Panc1 (cell line): ENCODE data around the gene MACROD2. TPM values are rescaled to one million over a fixed set of nuclear protein-coding genes. Genes with fewer than 3 reads are reported as not detected.

Experiments
- ATAC-seq: fragments of 200-7000 bp; cut with Tn5 transposase; 2 replicates; pipeline ENCODE4 v1.9.1; 2020; ENCODE audit warnings: mild to moderate bottlenecking, moderate library complexity
- BruUV-seq: library from RNA; stranded (reverse); fragments of 400-500 nt; replicated peaks from 2 replicates; lab custom pipeline; 2021; lab: Mats Ljungman, UMichigan
- CTCF ChIA-PET: fragments of 300-600 bp; sonication (Branson Sonifier 250); formaldehyde crosslinking; loops from one replicate; lab custom pipeline; 2022; ENCODE audit warnings: antibody characterized with exemption; lab: Charles Lee
- POLR2A ChIA-PET: fragments of 300-600 bp; sonication (Branson Sonifier 250); formaldehyde crosslinking; loops from one replicate; lab custom pipeline; 2022; ENCODE audit warnings: antibody characterized with exemption; lab: Charles Lee
- DNase-seq: peaks from one replicate; pipeline ENCODE4 v3.0.0-alpha.2; 2010; ENCODE audit warnings: low read depth, low spot score
- H3K27ac ChIP-seq: 2 replicates; pipeline ENCODE4 v1.5.1; 2011; ENCODE audit warnings: mild to moderate bottlenecking, low read length, inconsistent platforms
- H3K27me3 ChIP-seq: fragments of 200-500 bp; sonication (Bioruptor generic); 2 replicates; pipeline ENCODE4 v1.6.0; 2014; ENCODE audit warnings: low read length, inconsistent platforms; ENCODE audit not compliant: control insufficient read depth, insufficient read depth
- H3K36me3 ChIP-seq: fragments of 200-500 bp; sonication (Bioruptor generic); 2 replicates; pipeline ENCODE4 v1.5.1; 2014; ENCODE audit warnings: inconsistent platforms, mild to moderate bottlenecking, low read length, moderate library complexity; ENCODE audit not compliant: control insufficient read depth, insufficient read depth
- H3K4me1 ChIP-seq: 2 replicates; pipeline ENCODE4 v1.5.1; 2011; ENCODE audit warnings: inconsistent platforms, mild to moderate bottlenecking, low read length, moderate library complexity; ENCODE audit not compliant: control insufficient read depth, insufficient read depth
- H3K4me3 ChIP-seq, 2 experiments: 2 replicates each; pipeline ENCODE4 v1.5.1; 2011 to 2012; ENCODE audit warnings: low read depth in 2 of 2, low read length in 2 of 2, mild to moderate bottlenecking in 2 of 2, inconsistent platforms in 1 of 2, moderate library complexity in 1 of 2
- H3K9me3 ChIP-seq: fragments of 200-500 bp; sonication (Bioruptor generic); 2 replicates; pipeline ENCODE4 v1.5.1; 2014; ENCODE audit warnings: low read depth, mild to moderate bottlenecking, inconsistent platforms, low read length, moderate library complexity; ENCODE audit not compliant: control insufficient read depth, insufficient read depth
- POLR2AphosphoS5 ChIP-seq: IDR thresholded peaks from 2 replicates; pipeline ENCODE4 v1.6.1; 2012; ENCODE audit warnings: mild to moderate bottlenecking, low read depth, low read length, moderate library complexity
- SIN3A ChIP-seq: IDR thresholded peaks from 2 replicates; pipeline ENCODE4 v1.6.1; 2012; ENCODE audit warnings: low read depth, mild to moderate bottlenecking, low read length, moderate library complexity, borderline replicate concordance; ENCODE audit not compliant: insufficient read depth
- TCF7L2 ChIP-seq: IDR thresholded peaks from 2 replicates; pipeline ENCODE4 v1.6.1; 2011; ENCODE audit warnings: mild to moderate bottlenecking, low read depth, low read length, inconsistent platforms
- in situ Hi-C: cut with HindIII; loops from 2 replicates; pipeline ENCODE4 v1.10.0; 2016; ENCODE audit warnings: low sequenced_read_pairs, low pct_unique_long_range_greater_than_20kb
- intact Hi-C: fragments of 100-400 bp; cut with micrococcal nuclease; formaldehyde crosslinking; loops from one replicate; pipeline ENCODE4 v1.10.0; 2022; ENCODE audit not compliant: unreplicated experiment
- total RNA-seq: library from RNA; stranded (reverse); gene quantifications from one replicate; pipeline ENCODE4 v1.2.1, GENCODE V29; 2021; ENCODE audit not compliant: unreplicated experiment
- TF ChIP-seq, protein P1 (sequence below): fragments of 450-650 bp; IDR thresholded peaks from 2 replicates; pipeline ENCODE4 v1.5.1; 2017; ENCODE audit warnings: mild to moderate bottlenecking
- TF ChIP-seq, protein P2 (sequence below), 2 experiments: IDR thresholded peaks; 2 replicates each; pipeline ENCODE4 v1.6.1; 2011 to 2012; ENCODE audit warnings: low read depth in 2 of 2, control low read depth in 1 of 2, low read length in 1 of 2, mild to moderate bottlenecking in 1 of 2, moderate library complexity in 1 of 2; ENCODE audit not compliant: insufficient read depth in 1 of 2

Gene MACROD2
- total RNA-seq, 1 experiment from 2014 or later = 1.2 TPM

DNA sequence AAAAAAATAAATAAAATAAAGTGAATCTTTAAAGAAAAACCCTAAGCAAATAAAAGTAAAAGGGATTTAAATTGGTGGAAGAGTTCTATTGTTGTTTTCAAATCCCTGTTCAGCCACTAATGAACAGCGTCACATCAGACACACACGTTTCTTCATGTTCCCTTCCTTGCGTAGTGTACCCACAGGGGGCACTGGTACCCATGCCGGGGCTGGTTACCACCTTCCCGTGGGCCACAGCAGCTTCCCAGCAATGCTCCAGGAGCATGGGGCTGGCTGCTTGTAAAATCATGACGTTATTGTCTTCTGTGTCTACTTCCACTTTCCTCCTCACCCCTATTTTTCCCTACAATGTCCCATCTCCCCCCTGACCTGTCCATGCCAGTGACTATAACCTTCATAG is 1589.2 kb downstream of the MACROD2 start:
- no TSS peak for BruUV-seq
- ChIA-PET POLR2A (no interaction called here), CTCF (no interaction called here)
- Histone ChIP-seq H3K4me3 (no peak overlapping the region), H3K27ac (no peak overlapping the region), H3K4me1 (no peaks in the 10 kb centered on the region), H3K9me3 (no peaks in the 10 kb centered on the region), H3K27me3 (no peaks in the 10 kb centered on the region), H3K36me3 (no peaks in the 10 kb centered on the region)
- in situ Hi-C loops (no loop called here), intact Hi-C loops (no loop called here)
- TF ChIP-seq, protein P1, sequence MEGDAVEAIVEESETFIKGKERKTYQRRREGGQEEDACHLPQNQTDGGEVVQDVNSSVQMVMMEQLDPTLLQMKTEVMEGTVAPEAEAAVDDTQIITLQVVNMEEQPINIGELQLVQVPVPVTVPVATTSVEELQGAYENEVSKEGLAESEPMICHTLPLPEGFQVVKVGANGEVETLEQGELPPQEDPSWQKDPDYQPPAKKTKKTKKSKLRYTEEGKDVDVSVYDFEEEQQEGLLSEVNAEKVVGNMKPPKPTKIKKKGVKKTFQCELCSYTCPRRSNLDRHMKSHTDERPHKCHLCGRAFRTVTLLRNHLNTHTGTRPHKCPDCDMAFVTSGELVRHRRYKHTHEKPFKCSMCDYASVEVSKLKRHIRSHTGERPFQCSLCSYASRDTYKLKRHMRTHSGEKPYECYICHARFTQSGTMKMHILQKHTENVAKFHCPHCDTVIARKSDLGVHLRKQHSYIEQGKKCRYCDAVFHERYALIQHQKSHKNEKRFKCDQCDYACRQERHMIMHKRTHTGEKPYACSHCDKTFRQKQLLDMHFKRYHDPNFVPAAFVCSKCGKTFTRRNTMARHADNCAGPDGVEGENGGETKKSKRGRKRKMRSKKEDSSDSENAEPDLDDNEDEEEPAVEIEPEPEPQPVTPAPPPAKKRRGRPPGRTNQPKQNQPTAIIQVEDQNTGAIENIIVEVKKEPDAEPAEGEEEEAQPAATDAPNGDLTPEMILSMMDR = no peak
- TF ChIP-seq TCF7L2 = no peak
- TF ChIP-seq, protein P2, sequence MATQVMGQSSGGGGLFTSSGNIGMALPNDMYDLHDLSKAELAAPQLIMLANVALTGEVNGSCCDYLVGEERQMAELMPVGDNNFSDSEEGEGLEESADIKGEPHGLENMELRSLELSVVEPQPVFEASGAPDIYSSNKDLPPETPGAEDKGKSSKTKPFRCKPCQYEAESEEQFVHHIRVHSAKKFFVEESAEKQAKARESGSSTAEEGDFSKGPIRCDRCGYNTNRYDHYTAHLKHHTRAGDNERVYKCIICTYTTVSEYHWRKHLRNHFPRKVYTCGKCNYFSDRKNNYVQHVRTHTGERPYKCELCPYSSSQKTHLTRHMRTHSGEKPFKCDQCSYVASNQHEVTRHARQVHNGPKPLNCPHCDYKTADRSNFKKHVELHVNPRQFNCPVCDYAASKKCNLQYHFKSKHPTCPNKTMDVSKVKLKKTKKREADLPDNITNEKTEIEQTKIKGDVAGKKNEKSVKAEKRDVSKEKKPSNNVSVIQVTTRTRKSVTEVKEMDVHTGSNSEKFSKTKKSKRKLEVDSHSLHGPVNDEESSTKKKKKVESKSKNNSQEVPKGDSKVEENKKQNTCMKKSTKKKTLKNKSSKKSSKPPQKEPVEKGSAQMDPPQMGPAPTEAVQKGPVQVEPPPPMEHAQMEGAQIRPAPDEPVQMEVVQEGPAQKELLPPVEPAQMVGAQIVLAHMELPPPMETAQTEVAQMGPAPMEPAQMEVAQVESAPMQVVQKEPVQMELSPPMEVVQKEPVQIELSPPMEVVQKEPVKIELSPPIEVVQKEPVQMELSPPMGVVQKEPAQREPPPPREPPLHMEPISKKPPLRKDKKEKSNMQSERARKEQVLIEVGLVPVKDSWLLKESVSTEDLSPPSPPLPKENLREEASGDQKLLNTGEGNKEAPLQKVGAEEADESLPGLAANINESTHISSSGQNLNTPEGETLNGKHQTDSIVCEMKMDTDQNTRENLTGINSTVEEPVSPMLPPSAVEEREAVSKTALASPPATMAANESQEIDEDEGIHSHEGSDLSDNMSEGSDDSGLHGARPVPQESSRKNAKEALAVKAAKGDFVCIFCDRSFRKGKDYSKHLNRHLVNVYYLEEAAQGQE (IDR thresholded peaks at IDR 0.05; ENCODE audit: insufficient read depth in 1 of 2, low read depth in 2 of 2, low read length in 1 of 2) = no peak
- TF ChIP-seq SIN3A = no peak
- no peak for TF ChIP-seq POLR2AphosphoS5
- no peak for DNase-seq
- ATAC-seq = no peak

DNA sequence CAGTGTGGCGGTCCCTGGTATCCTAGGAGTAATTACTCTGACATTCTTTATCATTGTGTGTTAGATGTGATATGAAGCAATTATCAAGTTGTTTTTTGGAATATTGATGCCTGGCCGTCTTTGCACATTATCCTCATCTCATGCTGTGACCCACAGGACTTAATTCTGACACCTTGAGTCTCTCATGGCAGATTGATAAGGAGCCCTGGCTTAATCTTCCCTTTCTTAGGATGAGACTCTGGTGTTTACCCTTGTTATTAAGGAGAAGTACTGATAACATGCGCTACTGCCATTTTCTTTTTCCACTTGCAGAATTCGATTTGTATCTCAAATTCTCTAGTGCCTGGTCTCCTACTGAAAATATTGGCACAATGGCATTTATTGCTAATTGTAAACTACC is 1597.8 kb downstream of the MACROD2 start:
- no peaks in the 10 kb centered on the region for H3K4me1 ChIP-seq
- TF ChIP-seq SIN3A = no peak
- TF ChIP-seq, protein P2 (IDR thresholded peaks at IDR 0.05; ENCODE audit: insufficient read depth in 1 of 2, low read depth in 2 of 2, low read length in 1 of 2) = no peak
- no peak for TF ChIP-seq TCF7L2
- TF ChIP-seq POLR2AphosphoS5 = no peak
- TF ChIP-seq, protein P1 = no peak
- H3K36me3 ChIP-seq = no peaks in the 10 kb centered on the region
- H3K4me3 ChIP-seq = no peak overlapping the region
- intact Hi-C loops (no loop called here), in situ Hi-C loops (no loop called here)
- POLR2A ChIA-PET = no interaction called here
- no TSS peak for BruUV-seq
- no peak for ATAC-seq
- H3K27ac ChIP-seq = no peak overlapping the region
- H3K9me3 ChIP-seq = no peaks in the 10 kb centered on the region
- no peak for DNase-seq
- H3K27me3 ChIP-seq = no peaks in the 10 kb centered on the region
- CTCF ChIA-PET = no interaction called here
